Measurements from ENCODE around the gene SF3B3. TPM values are rescaled to one million over a fixed set of nuclear protein-coding genes. Genes with fewer than 3 reads are reported as not detected.
"Not testable (repeated sequence)": the region's sequence is repeated elsewhere in the genome, so short reads cannot be mapped to it uniquely, and the experiment has no call there.

SF3B3 gene
- total RNA-seq, 1 donor from 2014 or later = 188 TPM

DNA sequence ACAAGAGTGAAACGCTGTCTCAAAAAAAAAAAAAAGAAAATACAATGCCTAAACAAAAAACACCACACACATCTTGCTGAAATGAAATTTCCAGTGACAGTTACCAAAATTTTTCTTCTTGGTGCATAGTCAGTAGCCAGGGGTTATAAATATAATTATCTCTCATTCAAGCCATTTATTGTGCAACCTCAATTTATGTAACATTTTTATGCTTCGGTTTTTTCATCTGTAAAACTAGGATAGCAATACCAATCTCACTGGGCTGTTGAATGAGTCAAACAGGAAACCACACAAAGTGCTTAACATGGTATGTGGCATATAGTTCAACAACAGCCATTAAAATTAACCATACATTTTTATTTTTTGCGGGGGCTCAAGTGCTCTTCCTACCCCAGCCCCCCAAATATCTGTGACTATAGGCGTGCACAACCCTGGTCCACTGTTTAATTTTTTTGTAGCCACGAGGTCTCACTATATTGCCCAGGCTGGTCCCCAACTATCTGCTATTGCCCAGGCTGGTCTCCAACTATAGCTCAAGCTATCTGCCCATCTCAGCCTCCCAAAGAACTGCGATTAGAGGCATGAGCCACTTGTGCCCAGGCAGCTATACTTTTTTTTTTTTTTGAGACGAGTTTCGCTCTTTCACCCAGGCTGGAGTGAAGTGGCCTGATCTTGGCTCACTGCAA, 2.9 kb upstream of the SF3B3 start:
- Histone ChIP-seq H4K20me1 (ENCODE audit: low read depth) (peaks cover 11% of the 10 kb centered on the region), H3K27me3 (no peaks in the 10 kb centered on the region), H2AFZ (replicated peaks) (no peak overlapping the region), H3K4me1 (peaks cover 14% of the 10 kb centered on the region), H3K79me2 (ENCODE audit: low read depth) (peaks cover 43% of the 10 kb centered on the region), H3K36me3 (no peaks in the 10 kb centered on the region), H3F3A (ENCODE audit: low read depth) (peaks cover 12% of the 10 kb centered on the region), H3K4me2 (no peak overlapping the region), H3K4me3 (no peak overlapping the region), H3K27ac (no peak overlapping the region), H3K9ac (no peak overlapping the region), H3K9me3 (ENCODE audit: low read depth) (no peaks in the 10 kb centered on the region)
- Mint-ChIP-seq H3K36me3 (peaks cover 16% of the 10 kb centered on the region), H3K9me3 (no peaks in the 10 kb centered on the region), H3K27ac (no peak overlapping the region), H3K4me3 (peak overlapping the region; percentile 48), H3K27me3 (ENCODE audit: insufficient read depth, low read depth) (peaks cover 2% of the 10 kb centered on the region), H3K4me1 (peaks cover 17% of the 10 kb centered on the region)
- no peak for DNase-seq (ENCODE audit: low spot score)
- TF ChIP-seq EZH2phosphoT487 (IDR thresholded peaks at IDR 0.05) = no peak
- no peak for TF ChIP-seq EZH2 (IDR thresholded peaks at IDR 0.05)
- TF ChIP-seq CTCF (IDR thresholded peaks at IDR 0.05) = no peak

GRCh38 chr16:70522216-70523075, 1.2 kb upstream of the SF3B3 start:
- Mint-ChIP-seq H3K4me3 (peak overlapping the region; percentile 96), H3K36me3 (peaks cover 18% of the 10 kb centered on the region), H3K27me3 (ENCODE audit: insufficient read depth, low read depth) (peaks cover 2% of the 10 kb centered on the region), H3K27ac (peak overlapping the region; percentile 100), H3K4me1 (peaks cover 31% of the 10 kb centered on the region), H3K9me3 (no peaks in the 10 kb centered on the region)
- Histone ChIP-seq H3K27me3 (no peaks in the 10 kb centered on the region), H3K79me2 (ENCODE audit: low read depth) (peaks cover 60% of the 10 kb centered on the region), H3K4me2 (peak overlapping the region; percentile 98), H3K9ac (peak overlapping the region; percentile 95), H3F3A (ENCODE audit: low read depth) (peaks cover 25% of the 10 kb centered on the region), H3K4me1 (peaks cover 29% of the 10 kb centered on the region), H3K36me3 (peaks cover 12% of the 10 kb centered on the region), H3K27ac (peak overlapping the region; percentile 85), H4K20me1 (ENCODE audit: low read depth) (peaks cover 28% of the 10 kb centered on the region), H3K9me3 (ENCODE audit: low read depth) (no peaks in the 10 kb centered on the region), H2AFZ (replicated peaks) (peak overlapping the region; percentile 99), H3K4me3 (peak overlapping the region; percentile 87)
- no peak for DNase-seq (ENCODE audit: low spot score)
- TF ChIP-seq EZH2 (IDR thresholded peaks at IDR 0.05) (no peak), EZH2phosphoT487 (IDR thresholded peaks at IDR 0.05) (no peak), CTCF (IDR thresholded peaks at IDR 0.05) (no peak)

- Histone ChIP-seq H3K79me2 (ENCODE audit: low read depth) (peaks cover 67% of the 10 kb centered on the region), H3K9ac (peak within 1 kb of the TSS; percentile 95), H3K27me3 (no peaks in the 10 kb centered on the region), H3K4me1 (peaks cover 29% of the 10 kb centered on the region), H3K9me3 (ENCODE audit: low read depth) (no peaks in the 10 kb centered on the region), H3K36me3 (peaks cover 17% of the 10 kb centered on the region), H3K4me3 (peak within 1 kb of the TSS; percentile 87), H3K27ac (peak within 1 kb of the TSS; percentile 85), H4K20me1 (ENCODE audit: low read depth) (peaks cover 36% of the 10 kb centered on the region), H3F3A (ENCODE audit: low read depth) (peaks cover 31% of the 10 kb centered on the region), H3K4me2 (peak within 1 kb of the TSS; percentile 98), H2AFZ (replicated peaks) (peak within 1 kb of the TSS; percentile 99)
- DNase-seq (ENCODE audit: low spot score) = peak; percentile 94
- Mint-ChIP-seq H3K27me3 (ENCODE audit: insufficient read depth, low read depth) (peaks cover 2% of the 10 kb centered on the region), H3K27ac (peak within 1 kb of the TSS; percentile 100), H3K36me3 (peaks cover 17% of the 10 kb centered on the region), H3K9me3 (no peaks in the 10 kb centered on the region), H3K4me3 (peak within 1 kb of the TSS; percentile 96), H3K4me1 (peaks cover 32% of the 10 kb centered on the region)
- no peak for TF ChIP-seq EZH2phosphoT487 (IDR thresholded peaks at IDR 0.05)
- TF ChIP-seq EZH2 (IDR thresholded peaks at IDR 0.05) = peak; percentile 4
Measured at GRCh38 chr16:70523076-70523742, 407 bp upstream of the SF3B3 start, which contains the start of gene COG4. COG4 (minus strand) TSS chr16:70523554; CDS start chr16:70523543, 11 bp downstream.

- not testable (repeated sequence) for H3K9me3 ChIP-seq (ENCODE audit: low read depth); H3K27me3 Mint-ChIP-seq (ENCODE audit: insufficient read depth, low read depth); H3K9me3 Mint-ChIP-seq; H2AFZ ChIP-seq (replicated peaks); H3K27me3 ChIP-seq
- Histone ChIP-seq H3K9ac (peak overlapping the region; percentile 95), H3K79me2 (ENCODE audit: low read depth) (peaks cover 79% of the 10 kb centered on the region), H3K4me3 (peak overlapping the region; percentile 87), H3K27ac (peak overlapping the region; percentile 85), H3F3A (ENCODE audit: low read depth) (peaks cover 41% of the 10 kb centered on the region), H3K36me3 (peaks cover 25% of the 10 kb centered on the region), H4K20me1 (ENCODE audit: low read depth) (peaks cover 48% of the 10 kb centered on the region), H3K4me1 (peaks cover 29% of the 10 kb centered on the region), H3K4me2 (peak overlapping the region; percentile 98)
- Mint-ChIP-seq H3K36me3 (peaks cover 24% of the 10 kb centered on the region), H3K4me3 (peak overlapping the region; percentile 96), H3K27ac (peak overlapping the region; percentile 100), H3K4me1 (peaks cover 36% of the 10 kb centered on the region)
- peak; percentile 26 for DNase-seq (ENCODE audit: low spot score)
Measured at GRCh38 chr16:70524399-70524825, 796 bp downstream of the SF3B3 start.
